OCI-LY3 (cell line): Measurements from ENCODE around the gene DSG2.

Experiments
- H2AFZ ChIP-seq: fragments of 200-600, 300-600 bp; shearing (Covaris generic); 2 replicates; pipeline ENCODE4 v1.6.0; 2014; ENCODE audit warnings: antibody characterized with exemption, low read depth, low read length
- H3K27ac ChIP-seq: fragments of 200-600, 300-600 bp; sonication (generic); 2 replicates; pipeline ENCODE4 v1.5.1; 2014; ENCODE audit warnings: mild to moderate bottlenecking, low read length, moderate library complexity, mixed read lengths
- H3K27me3 ChIP-seq: fragments of 200-600, 300-600 bp; sonication (generic); 2 replicates; pipeline ENCODE4 v1.6.1; 2014; ENCODE audit warnings: low read depth, low read length, mixed read lengths
- H3K36me3 ChIP-seq: fragments of 200-600, 300-600 bp; sonication (generic); replicated peaks from 2 replicates; pipeline ENCODE3; 2014; ENCODE audit warnings: low read depth, low read length, mixed read lengths
- H3K4me1 ChIP-seq: fragments of 300-600, 200-600 bp; sonication (generic); 2 replicates; pipeline ENCODE4 v1.6.1; 2014; ENCODE audit warnings: low read length, mixed read lengths
- H3K4me2 ChIP-seq: fragments of 200-600, 300-600 bp; sonication (generic); 2 replicates; pipeline ENCODE4 v1.6.1; 2014; ENCODE audit warnings: low read length, mixed read lengths
- H3K4me3 ChIP-seq: fragments of 300-600, 200-600 bp; sonication (generic); 2 replicates; pipeline ENCODE4 v1.5.1; 2014; ENCODE audit warnings: antibody characterized with exemption, mild to moderate bottlenecking, low read length, moderate library complexity
- H3K79me2 ChIP-seq: fragments of 300-600, 200-600 bp; shearing (Covaris generic); 2 replicates; pipeline ENCODE4 v1.6.1; 2014; ENCODE audit warnings: mild to moderate bottlenecking, low read length, mixed read lengths
- H3K9ac ChIP-seq: fragments of 300-600, 200-600 bp; shearing (Covaris generic); 2 replicates; pipeline ENCODE4 v1.6.0; 2014; ENCODE audit warnings: mild to moderate bottlenecking, low read length, moderate library complexity
- H3K9me3 ChIP-seq: fragments of 200-600, 300-600 bp; shearing (Covaris generic); 2 replicates; pipeline ENCODE4 v1.6.1; 2014; ENCODE audit warnings: low read length, mixed read lengths; ENCODE audit not compliant: insufficient read depth
- H4K20me1 ChIP-seq: fragments of 200-600, 300-600 bp; sonication (generic); 2 replicates; pipeline ENCODE4 v1.6.1; 2016; ENCODE audit warnings: low read length, mixed read lengths; ENCODE audit not compliant: insufficient read depth
- EZH2phosphoT487 ChIP-seq: fragments of 200-600 bp; shearing (Covaris generic); IDR thresholded peaks from 2 replicates; pipeline ENCODE4 v1.6.1; 2018; ENCODE audit warnings: antibody characterized with exemption, mixed run types, low read depth
- TF ChIP-seq, protein P1 (sequence below): fragments of 200-600, 300-600 bp; sonication (generic); IDR thresholded peaks from 2 replicates; pipeline ENCODE4 v1.5.1; 2014; ENCODE audit warnings: antibody characterized with exemption, low read length, low read depth

Gene DSG2

DNA sequence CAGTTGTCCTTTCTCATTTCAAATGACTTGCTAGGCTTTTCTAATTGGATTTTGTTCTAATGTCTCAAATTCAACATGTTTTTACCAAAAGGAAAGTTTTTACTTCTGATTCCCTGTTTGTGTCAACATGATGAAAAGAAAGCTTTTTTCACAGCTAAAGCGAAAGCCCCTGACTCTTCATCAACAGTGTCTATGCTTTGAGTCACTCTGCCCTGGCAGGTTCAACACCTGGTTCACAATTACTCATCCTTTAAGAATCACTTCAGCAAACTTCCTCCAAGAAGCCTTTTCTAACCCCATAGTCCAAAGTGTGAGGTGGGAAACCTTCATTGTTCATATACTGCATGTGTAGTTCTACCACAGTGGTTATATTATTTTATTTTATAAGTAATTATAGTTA lies 7.6 kb upstream of the DSG2 start:
- no peak overlapping the region for H3K27ac ChIP-seq

DNA sequence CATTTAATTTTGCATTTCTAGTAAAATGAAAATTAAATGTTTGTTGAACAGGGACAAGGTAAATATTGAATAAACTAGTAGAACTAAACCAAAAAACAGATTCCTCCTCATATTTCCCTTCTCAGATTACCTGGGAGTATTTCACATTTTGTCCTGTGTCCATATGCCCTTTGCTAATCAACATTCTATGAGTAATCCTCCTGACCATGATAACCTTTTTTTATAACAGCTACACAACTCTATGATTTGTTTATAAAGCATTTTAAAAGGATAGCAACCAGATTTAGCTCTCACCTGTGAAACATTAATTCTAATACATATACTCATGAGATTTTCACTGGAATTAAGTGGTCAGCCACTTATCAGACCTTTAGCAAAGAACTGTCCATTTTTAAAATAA lies 7.1 kb upstream of the DSG2 start:
- Histone ChIP-seq H3K4me3 (no peak overlapping the region), H3K9me3 (no peaks in the 10 kb centered on the region), H3K4me2 (no peak overlapping the region), H3K27ac (no peak overlapping the region), H3K9ac (no peak overlapping the region), H3K79me2 (no peaks in the 10 kb centered on the region), H3K4me1 (peaks cover 22% of the 10 kb centered on the region), H2AFZ (no peak overlapping the region), H4K20me1 (no peaks in the 10 kb centered on the region), H3K27me3 (no peaks in the 10 kb centered on the region), H3K36me3 (no peaks in the 10 kb centered on the region)
- TF ChIP-seq, protein P1, sequence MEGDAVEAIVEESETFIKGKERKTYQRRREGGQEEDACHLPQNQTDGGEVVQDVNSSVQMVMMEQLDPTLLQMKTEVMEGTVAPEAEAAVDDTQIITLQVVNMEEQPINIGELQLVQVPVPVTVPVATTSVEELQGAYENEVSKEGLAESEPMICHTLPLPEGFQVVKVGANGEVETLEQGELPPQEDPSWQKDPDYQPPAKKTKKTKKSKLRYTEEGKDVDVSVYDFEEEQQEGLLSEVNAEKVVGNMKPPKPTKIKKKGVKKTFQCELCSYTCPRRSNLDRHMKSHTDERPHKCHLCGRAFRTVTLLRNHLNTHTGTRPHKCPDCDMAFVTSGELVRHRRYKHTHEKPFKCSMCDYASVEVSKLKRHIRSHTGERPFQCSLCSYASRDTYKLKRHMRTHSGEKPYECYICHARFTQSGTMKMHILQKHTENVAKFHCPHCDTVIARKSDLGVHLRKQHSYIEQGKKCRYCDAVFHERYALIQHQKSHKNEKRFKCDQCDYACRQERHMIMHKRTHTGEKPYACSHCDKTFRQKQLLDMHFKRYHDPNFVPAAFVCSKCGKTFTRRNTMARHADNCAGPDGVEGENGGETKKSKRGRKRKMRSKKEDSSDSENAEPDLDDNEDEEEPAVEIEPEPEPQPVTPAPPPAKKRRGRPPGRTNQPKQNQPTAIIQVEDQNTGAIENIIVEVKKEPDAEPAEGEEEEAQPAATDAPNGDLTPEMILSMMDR = no peak
- TF ChIP-seq EZH2phosphoT487 = no peak

More for the DNA sequence above, 7.6 kb upstream of the DSG2 start:
- Histone ChIP-seq H3K36me3 (no peaks in the 10 kb centered on the region), H3K79me2 (no peaks in the 10 kb centered on the region), H3K27me3 (no peaks in the 10 kb centered on the region), H3K4me3 (no peak overlapping the region), H2AFZ (no peak overlapping the region), H4K20me1 (no peaks in the 10 kb centered on the region), H3K9me3 (no peaks in the 10 kb centered on the region), H3K4me1 (peaks cover 22% of the 10 kb centered on the region), H3K4me2 (peak overlapping the region; percentile 16; the same call in 1 of the 2 replicates), H3K9ac (no peak overlapping the region)
- TF ChIP-seq, protein P1 = no peak
- TF ChIP-seq EZH2phosphoT487 = no peak

DNA sequence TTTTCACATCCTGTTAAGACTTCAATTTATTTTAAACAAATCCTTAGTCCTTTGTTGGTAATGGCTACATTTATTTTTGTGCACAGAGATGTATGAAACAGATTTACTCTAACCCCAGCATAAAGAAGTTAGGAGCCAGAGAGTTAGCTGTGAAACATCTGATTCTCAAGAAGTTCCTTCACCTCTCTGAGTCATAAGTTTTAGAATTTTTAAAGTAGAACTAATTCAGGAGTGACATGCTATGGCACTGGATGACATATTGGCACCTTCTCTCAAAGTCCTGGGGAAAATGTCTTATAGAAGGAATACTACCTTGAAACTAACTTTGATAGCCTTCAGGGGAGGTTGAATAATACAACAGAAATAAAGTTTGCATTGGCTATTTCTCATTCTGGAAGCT lies 6.4 kb upstream of the DSG2 start:
- H3K4me2 ChIP-seq = no peak overlapping the region
- H4K20me1 ChIP-seq = no peaks in the 10 kb centered on the region
- H3K27ac ChIP-seq = no peak overlapping the region
- H3K4me3 ChIP-seq = no peak overlapping the region
- H2AFZ ChIP-seq = no peak overlapping the region
- no peak for TF ChIP-seq EZH2phosphoT487
- TF ChIP-seq, protein P1 = no peak
- peaks cover 22% of the 10 kb centered on the region for H3K4me1 ChIP-seq
- no peaks in the 10 kb centered on the region for H3K9me3 ChIP-seq
- no peaks in the 10 kb centered on the region for H3K36me3 ChIP-seq
- no peaks in the 10 kb centered on the region for H3K27me3 ChIP-seq
- no peak overlapping the region for H3K9ac ChIP-seq
- H3K79me2 ChIP-seq = no peaks in the 10 kb centered on the region

DNA sequence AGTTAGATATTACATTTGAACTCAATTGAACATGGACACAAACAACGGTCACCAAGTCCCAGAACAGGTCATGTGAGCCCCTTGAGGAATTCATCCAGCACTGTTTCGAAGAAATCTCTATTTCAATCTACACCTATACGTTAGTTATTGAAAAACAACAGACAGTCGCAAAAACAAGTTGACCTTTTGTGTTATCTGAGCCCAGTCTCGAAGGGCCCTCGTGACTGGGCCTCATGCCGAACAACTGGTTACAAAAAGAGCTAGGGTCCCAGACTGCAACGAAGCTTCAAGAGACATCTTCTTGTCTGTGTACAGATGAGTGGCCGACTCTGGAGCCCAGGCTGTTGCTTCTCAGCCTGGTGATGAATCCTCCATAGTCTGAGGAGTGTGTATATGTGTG lies 5.3 kb upstream of the DSG2 start:
- no peaks in the 10 kb centered on the region for H3K36me3 ChIP-seq
- H3K4me1 ChIP-seq = peaks cover 22% of the 10 kb centered on the region

More for the DNA sequence above, 5.3 kb upstream of the DSG2 start:
- Histone ChIP-seq H3K27ac (no peak overlapping the region), H4K20me1 (no peaks in the 10 kb centered on the region), H3K9ac (no peak overlapping the region), H3K4me2 (no peak overlapping the region), H3K27me3 (no peaks in the 10 kb centered on the region), H2AFZ (no peak overlapping the region), H3K4me3 (no peak overlapping the region), H3K9me3 (no peaks in the 10 kb centered on the region), H3K79me2 (no peaks in the 10 kb centered on the region)
- no peak for TF ChIP-seq EZH2phosphoT487
- TF ChIP-seq, protein P1 = no peak
